Ectodermal cell (in vitro differentiated cells): ENCODE data around the gene ATP13A1.
"Not testable (repeated sequence)": the region's sequence is repeated elsewhere in the genome, so short reads cannot be mapped to it uniquely, and the experiment has no call there.

Experiments
- H3K27ac ChIP-seq: 2 replicates; pipeline ENCODE4 v1.7.0; 2013; ENCODE audit warnings: mild to moderate bottlenecking, low read depth, low read length; ENCODE audit not compliant: insufficient read depth, poor library complexity, severe bottlenecking
- H3K27me3 ChIP-seq: 2 replicates; pipeline ENCODE4 v1.7.0; 2013; ENCODE audit warnings: mild to moderate bottlenecking, low read length; ENCODE audit not compliant: insufficient read depth, control insufficient read depth, poor library complexity, severe bottlenecking
- H3K36me3 ChIP-seq: one replicate; pipeline ENCODE4 v1.7.0; 2013; ENCODE audit warnings: low read length; ENCODE audit not compliant: control insufficient read depth, insufficient read depth
- H3K4me1 ChIP-seq: one replicate; pipeline ENCODE4 v1.7.0; 2013; ENCODE audit warnings: low read length; ENCODE audit not compliant: control insufficient read depth, insufficient read depth
- H3K4me3 ChIP-seq: 2 replicates; pipeline ENCODE4 v1.7.0; 2013; ENCODE audit warnings: low read depth, low read length, control low read depth; ENCODE audit not compliant: insufficient read depth
- H3K9me3 ChIP-seq: 2 replicates; pipeline ENCODE4 v1.7.0; 2013; ENCODE audit warnings: mild to moderate bottlenecking, low read length, moderate library complexity; ENCODE audit not compliant: control insufficient read depth
- WGBS, 2 experiments: methylation state at CpG; one replicate each; pipeline ENCODE4 v1.1.7; 2013; ENCODE audit warnings: missing lambda C conversion rate in 2 of 2; 5-methylcytosine and 5-hydroxymethylcytosine counted together

ATP13A1 gene

GRCh38 chr19:19623383-19623782 lies 40.1 kb downstream of the ATP13A1 start:
- Histone ChIP-seq H3K4me1 (peaks cover 12% of the 10 kb centered on the region), H3K27ac (no peak overlapping the region), H3K9me3 (no peaks in the 10 kb centered on the region), H3K36me3 (peaks cover 23% of the 10 kb centered on the region), H3K4me3 (no peak overlapping the region), H3K27me3 (no peaks in the 10 kb centered on the region)
- WGBS, 2 experiments: 94 to 97% methylated on average over 5 of the region's 5 CpGs

DNA sequence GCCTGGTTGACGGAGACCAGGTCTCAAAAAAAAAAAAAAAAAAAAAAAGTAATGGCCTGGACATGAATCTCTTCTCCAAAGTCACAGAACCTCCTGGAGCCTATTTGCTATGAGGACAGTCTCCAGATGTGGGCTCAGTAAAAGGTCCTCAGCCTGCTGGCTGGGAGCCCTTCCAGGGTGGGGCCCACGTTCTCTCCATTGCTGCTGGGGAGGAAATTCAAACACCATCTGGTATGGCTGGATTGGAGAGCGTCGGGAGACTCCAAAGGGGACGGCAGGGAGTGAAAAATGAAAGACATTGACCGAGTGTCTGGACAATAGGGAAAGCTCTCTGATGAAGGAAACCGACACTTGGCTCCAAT lies 43.6 kb downstream of the ATP13A1 start:
- Histone ChIP-seq H3K27me3 (peaks cover 12% of the 10 kb centered on the region), H3K36me3 (peaks cover 23% of the 10 kb centered on the region), H3K4me1 (no peaks in the 10 kb centered on the region), H3K4me3 (no peak overlapping the region), H3K9me3 (no peaks in the 10 kb centered on the region), H3K27ac (no peak overlapping the region)
- 87 to 89% methylated on average over 7 of the region's 7 CpGs for WGBS, 2 experiments

- Histone ChIP-seq H3K36me3 (peaks cover 19% of the 10 kb centered on the region), H3K4me1 (no peaks in the 10 kb centered on the region), H3K27ac (no peak overlapping the region), H3K27me3 (peaks cover 12% of the 10 kb centered on the region), H3K4me3 (peak overlapping the region; percentile 54), H3K9me3 (no peaks in the 10 kb centered on the region)
- 89% methylated on average over 21 of the region's 21 CpGs for WGBS, 2 experiments
Measured at GRCh38 chr19:19619181-19619848, 44.2 kb downstream of the ATP13A1 start.

DNA sequence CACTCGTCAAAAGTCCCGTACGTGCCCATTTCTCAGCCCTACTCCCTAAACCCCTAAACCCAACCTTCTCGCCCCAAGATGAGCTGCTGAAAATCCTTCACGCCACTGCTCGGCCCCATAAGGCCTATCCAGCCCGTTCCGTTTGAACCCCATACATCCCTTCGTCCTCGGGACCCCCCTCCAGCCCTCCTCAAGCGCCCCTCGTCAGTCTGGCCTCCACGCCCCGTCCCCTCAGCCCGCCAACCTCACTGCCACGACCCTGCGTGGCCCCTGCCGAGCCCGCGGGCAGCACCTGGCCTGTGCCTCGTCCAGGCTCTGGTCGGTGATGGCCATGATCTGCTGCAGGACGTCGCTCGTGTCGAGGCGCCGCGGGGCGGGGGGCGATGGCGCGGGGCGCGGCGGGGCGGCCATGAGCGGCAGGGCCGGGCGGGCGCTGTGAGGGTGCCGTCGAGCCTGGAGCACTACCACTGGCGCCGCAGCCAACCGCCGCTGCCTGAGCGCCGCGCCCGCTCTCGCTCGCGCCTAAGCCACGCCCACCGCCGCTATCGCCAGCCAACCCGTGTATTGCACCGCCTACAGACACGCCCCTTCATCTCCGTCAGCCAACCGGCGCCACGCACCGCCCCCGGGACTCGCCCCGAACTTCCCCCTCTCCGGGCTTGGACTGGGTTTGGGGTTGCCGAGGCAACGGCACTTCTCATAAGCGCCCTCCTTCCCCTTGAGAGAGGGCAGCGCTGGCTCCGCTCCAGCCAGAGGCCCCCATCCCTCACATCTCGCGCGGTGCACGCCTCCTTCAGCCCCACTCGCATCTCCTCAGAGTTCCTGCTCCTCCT lies 45.0 kb downstream of the ATP13A1 start, which contains the start of gene PBX4:
Gene PBX4 (minus strand): TSS at position 469 of the 833 bp plus-strand sequence. CDS start 58 bp downstream, at position 411.
- 8 to 9% methylated on average over 80 of the region's 80 CpGs for WGBS, 2 experiments
- Histone ChIP-seq H3K27me3 (peaks cover 12% of the 10 kb centered on the region), H3K9me3 (no peaks in the 10 kb centered on the region), H3K27ac (no peak within 1 kb of the TSS), H3K4me1 (no peaks in the 10 kb centered on the region), H3K36me3 (peaks cover 10% of the 10 kb centered on the region), H3K4me3 (peak within 1 kb of the TSS; percentile 54)

DNA sequence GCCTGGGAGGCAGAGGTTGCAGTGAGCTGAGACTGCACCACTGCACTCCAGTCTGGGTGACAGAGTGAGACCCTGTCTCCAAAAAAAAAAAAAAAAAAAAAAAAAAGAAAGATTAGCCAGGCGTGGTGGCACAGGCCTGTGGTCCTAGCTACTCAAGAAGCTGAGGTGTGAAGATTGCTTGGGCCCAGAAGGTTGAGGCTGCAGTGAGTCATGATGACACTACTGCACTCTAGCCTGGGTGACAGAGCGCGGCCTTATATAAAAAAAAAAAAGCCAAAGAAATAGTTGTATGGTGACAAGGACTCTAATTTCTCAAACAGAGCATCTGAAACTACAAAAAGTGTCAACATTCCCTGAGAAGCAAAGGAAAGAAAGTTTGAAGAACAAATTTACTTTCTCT lies 48.4 kb downstream of the ATP13A1 start:
- H3K27me3 ChIP-seq: peaks cover 12% of the 10 kb centered on the region
- no peaks in the 10 kb centered on the region for H3K36me3 ChIP-seq
- no peak overlapping the region for H3K27ac ChIP-seq
- H3K4me1 ChIP-seq: no peaks in the 10 kb centered on the region
- 90 to 100% methylated on average over 1 to 3 of the region's 3 CpGs for WGBS, 2 experiments
- H3K4me3 ChIP-seq: no peak overlapping the region
- H3K9me3 ChIP-seq: no peaks in the 10 kb centered on the region

- Histone ChIP-seq H3K27ac (no peak overlapping the region), H3K9me3 (no peaks in the 10 kb centered on the region), H3K4me1 (no peaks in the 10 kb centered on the region), H3K27me3 (peaks cover 12% of the 10 kb centered on the region), H3K4me3 (no peak overlapping the region), H3K36me3 (no peaks in the 10 kb centered on the region)
- WGBS, 2 experiments: 90 to 92% methylated on average over 4 of the region's 4 CpGs
Measured at GRCh38 chr19:19613506-19613905, 50.0 kb downstream of the ATP13A1 start.

- WGBS, 2 experiments: 91 to 94% methylated on average over 8 to 9 of the region's 10 CpGs
Measured at GRCh38 chr19:19610376-19611202, 52.9 kb downstream of the ATP13A1 start.

GRCh38 chr19:19606686-19607085 lies 56.8 kb downstream of the ATP13A1 start:
- not testable (repeated sequence) for H3K27me3 ChIP-seq, H3K36me3 ChIP-seq, H3K27ac ChIP-seq, H3K4me3 ChIP-seq, H3K9me3 ChIP-seq, H3K4me1 ChIP-seq
- 92 to 94% methylated on average over 8 of the region's 8 CpGs for WGBS, 2 experiments

More at GRCh38 chr19:19610376-19611202, 52.9 kb downstream of the ATP13A1 start:
- no peak overlapping the region for H3K27ac ChIP-seq
- no peaks in the 10 kb centered on the region for H3K36me3 ChIP-seq
- no peaks in the 10 kb centered on the region for H3K9me3 ChIP-seq
- H3K4me3 ChIP-seq: no peak overlapping the region
- H3K27me3 ChIP-seq: no peaks in the 10 kb centered on the region
- H3K4me1 ChIP-seq: no peaks in the 10 kb centered on the region

DNA sequence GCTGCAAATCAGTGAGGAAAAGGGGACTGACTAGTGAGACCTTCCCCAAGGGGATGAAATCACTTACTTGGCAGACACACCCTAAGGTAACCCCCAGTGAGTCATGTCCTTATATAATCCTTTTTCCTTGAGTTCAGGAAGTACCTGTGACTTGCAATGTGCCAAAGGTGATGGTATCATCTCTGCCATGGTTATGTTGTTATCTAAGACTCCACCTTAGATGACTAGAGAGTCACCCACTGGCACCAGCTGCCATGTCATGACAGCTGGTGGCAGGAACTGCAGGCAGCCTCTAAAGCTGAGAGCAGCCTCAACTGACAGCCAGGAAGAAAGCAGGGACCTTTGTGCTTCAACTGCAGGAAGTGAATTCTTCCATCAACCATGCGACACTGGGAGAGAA lies 57.5 kb downstream of the ATP13A1 start:
- H3K27ac ChIP-seq: no peak overlapping the region
- 85 to 86% methylated on average over 1 of the region's 1 CpG for WGBS, 2 experiments

More for the DNA sequence above, 57.5 kb downstream of the ATP13A1 start:
- H3K4me1 ChIP-seq: no peaks in the 10 kb centered on the region
- H3K9me3 ChIP-seq: no peaks in the 10 kb centered on the region
- no peaks in the 10 kb centered on the region for H3K27me3 ChIP-seq
- no peaks in the 10 kb centered on the region for H3K36me3 ChIP-seq
- no peak overlapping the region for H3K4me3 ChIP-seq
